HG03139 (cell line): ENCODE measurements around the gene AHCY.
"Not testable (repeated sequence)": the region's sequence is repeated elsewhere in the genome, so short reads cannot be mapped to it uniquely, and the experiment has no call there.

Experiments
- ATAC-seq: cut with Tn5 transposase; IDR thresholded peaks from one replicate; pipeline ENCODE4 v1.9.1; 2021; ENCODE audit not compliant: unreplicated experiment

Gene AHCY

DNA sequence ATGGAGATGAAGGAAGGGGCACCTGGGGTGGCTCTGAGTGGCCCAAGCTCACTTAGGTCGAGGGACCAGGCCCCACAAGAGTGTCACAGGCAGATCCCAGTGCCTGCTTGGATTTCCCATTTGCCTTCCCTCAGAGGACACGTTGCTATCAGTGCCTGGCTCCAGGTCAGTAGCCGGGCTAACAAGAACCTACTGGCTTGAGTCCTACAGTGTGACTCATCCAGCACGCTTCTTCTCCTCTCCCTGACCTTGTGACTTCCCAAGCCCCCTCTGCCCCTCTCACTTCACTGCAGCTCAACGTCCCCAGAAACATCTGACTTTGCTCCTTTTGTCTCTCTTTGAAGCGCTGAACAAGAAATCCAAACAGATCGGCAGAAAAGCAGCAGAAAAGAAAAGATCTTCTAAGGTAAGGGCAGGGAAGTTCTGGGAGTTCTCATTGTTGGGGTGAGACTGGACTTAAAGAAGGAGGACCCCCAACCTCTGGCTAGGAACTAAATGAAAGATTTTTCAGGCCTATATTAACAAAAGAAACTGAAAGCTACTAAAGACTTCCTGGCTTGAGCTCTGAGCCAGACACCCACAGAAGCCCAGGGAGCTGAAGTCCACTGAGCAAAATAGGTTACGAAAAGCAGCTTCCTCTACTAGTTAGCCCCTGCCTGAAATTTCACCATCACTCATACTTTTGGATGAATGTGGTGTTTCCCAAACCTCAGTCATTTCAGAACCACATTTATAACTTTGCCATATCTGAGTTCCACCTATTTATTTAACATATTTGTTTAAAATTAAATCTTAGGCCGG lies 40.5 kb downstream of the AHCY start:
- ATAC-seq: no peak

DNA sequence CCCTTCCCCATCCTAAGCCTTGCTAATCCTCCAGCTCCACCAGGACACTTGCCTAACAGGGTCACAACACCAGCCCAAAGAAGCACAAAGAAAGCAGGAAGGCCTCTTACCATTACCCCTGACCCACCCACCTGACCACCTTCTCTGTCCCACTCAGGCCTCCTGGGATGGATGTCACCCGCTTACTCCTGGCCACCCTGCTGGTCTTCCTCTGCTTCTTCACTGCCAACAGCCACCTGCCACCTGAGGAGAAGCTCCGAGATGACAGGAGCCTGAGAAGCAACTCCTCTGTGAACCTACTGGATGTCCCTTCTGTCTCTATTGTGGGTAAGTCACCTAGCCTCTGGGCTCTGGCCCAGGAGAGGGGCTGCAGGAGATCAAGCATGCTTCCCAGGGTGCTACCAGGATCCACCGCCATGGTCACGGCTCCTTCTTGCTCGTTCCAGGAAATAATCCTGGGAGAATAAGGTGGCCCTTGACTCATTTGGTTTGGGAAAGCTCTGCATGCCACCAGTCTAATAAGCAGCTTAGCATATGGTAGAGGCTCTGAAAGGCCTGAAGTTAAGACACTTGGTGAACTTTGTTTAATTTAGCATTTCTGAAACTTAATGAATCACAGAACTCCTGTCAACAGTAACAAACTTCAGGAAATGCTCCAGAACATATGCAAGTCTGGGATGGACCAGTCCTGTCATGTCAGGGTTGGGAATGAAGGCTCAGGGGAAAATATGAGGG lies 42.8 kb downstream of the AHCY start:
- ATAC-seq: no peak

DNA sequence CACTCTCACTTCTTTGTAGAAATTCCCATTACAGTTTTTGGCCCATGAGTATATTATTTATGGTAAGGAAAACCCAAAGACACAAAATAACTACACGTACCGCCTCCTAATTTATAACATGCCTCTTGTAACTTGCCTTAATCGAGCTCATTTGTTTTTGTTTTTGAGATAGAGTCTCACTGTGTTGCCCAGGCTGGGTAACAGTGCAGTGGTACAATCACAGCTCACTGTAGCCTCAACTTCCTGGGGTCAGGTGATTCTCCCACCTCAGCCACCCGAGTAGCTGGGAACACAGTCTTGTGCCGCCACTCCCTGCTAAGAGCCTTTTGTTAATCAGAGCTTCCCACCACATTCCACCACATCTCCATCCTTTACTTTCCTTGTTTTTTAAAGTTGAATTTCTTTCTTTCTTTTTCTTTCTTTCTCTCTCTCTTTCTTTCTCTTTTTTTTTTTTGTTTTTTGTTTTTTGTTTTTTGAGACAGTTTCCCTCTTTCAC lies 46.5 kb downstream of the AHCY start:
- no peak for ATAC-seq

DNA sequence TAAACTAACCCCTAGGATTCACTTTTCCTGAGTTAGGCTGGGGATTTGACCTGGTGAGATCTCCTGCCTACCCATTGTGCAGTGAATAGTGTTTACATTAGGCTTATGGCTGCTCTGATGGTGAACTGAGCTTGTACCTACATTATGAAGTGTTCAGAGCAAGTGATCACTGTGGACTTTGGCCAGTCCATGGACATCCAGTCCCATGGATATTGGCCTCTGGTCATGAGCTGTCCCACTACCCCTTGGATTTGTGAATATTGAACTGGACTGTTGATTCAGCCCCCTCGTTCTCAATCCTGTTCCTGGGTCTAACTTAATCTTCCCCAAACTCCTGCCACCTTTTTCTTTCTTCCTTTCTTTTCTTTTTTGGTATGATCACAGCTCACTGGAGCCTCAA lies 48.2 kb downstream of the AHCY start:
- ATAC-seq: no peak

DNA sequence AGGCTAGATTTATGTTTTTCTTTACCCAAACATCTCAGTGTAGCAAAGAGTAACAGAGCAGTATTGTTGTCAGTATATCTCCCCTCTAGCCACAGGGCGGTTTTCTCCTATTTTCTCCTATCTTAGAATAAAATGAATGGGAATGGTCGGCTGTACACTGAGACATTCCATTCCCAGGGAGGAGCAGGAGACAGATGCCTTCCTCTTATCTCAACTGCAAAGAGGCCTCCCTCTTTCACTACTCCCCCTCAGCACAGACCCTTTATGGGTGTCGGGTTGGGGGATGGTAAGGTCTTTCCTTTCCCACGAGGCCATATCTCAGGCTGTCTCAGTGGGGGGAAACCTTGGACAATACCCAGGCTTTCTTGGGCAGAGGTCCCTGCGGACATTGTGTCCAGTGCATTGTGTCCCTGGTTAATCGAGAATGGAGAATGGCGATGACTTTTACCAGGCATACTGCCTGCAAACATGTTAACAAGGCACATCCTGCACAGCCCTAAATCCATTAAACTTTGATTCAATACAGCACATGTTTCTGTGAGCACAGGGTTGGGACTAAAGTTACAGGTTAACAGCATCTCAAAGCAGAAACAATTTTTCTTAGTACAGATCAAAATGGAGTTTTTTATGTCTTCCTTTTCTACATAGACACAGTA lies 50.6 kb downstream of the AHCY start:
- ATAC-seq: not testable (repeated sequence)

DNA sequence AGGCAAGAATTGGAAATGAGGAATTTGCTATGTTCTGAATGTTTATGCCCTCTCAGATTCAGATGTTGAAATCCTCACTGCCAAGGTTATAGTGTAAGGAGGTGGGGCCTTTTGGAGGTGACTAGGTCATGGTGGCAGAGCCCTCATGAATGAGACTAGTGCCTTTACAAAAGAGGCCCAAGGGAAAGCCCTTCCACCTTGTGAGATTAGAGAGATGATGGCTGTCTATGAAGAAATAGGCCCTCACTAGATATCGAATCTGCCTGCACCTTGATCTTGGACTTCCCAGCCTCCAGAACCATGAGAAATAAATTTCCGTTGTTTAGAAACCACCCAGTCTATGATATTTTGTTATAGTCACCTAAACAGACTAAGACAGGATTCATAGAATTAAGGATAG lies 51.5 kb downstream of the AHCY start:
- ATAC-seq: no peak

DNA sequence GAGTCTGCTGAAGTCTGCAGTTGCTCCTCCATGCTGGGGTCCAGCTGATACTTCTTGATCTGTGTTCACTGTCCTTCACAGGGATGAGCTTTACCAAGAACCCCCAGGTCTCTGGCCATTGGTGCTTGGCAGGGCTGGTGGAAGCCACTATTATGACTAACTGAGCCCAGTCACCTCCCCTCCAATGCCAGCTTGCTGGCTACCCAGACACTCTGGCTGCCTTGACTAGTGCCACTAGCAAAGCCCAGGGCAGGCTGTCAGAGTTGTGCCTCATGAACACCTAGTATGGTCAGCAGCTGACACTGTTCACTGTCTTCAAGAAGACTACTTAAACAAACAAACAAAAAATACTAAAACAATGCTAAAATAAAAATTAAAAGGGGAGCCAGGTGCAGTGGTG lies 53.1 kb downstream of the AHCY start:
- no peak for ATAC-seq

DNA sequence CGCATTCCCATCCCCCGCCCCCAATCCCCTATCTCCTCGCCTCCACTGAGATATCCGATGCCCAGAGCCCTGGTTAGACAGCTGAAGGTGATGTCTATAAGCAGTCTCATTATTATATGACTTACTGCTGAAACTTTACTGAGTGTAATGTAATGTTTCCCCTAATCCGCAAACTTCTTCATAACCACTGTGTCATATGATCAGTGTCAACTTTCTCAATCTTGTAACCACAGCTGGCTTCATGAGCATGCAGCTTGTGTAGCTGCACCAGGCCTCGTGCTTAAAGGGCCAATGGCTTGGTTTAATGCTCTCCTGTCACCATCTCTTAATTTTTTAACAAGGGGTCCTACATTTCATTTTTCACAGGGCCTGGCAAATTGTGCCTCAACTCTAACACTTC lies 53.9 kb downstream of the AHCY start:
- ATAC-seq: no peak

DNA sequence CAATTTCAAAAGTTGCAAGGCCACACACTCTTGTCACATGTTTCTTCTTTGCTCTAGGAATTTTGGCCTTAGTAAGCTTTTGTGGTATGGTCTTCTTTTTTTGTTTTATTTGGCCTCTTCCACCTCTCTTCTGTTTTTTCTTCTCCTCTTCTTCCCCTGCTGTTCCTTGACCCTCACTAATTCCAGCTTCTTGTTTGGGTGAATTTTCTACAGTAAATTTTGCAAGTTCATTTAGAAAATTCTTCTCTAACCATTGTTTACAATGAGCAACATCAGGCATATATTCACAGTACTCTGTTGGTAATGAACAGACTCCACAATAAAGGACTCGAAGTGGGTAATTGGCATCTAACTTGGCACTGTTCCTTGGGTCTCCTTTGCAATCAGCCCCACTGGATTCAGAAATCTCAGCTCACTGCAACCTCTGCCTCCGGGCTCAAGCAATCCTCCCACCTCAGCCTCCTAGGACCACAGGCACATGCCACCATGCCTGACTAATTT lies 57.0 kb downstream of the AHCY start:
- ATAC-seq: no peak

DNA sequence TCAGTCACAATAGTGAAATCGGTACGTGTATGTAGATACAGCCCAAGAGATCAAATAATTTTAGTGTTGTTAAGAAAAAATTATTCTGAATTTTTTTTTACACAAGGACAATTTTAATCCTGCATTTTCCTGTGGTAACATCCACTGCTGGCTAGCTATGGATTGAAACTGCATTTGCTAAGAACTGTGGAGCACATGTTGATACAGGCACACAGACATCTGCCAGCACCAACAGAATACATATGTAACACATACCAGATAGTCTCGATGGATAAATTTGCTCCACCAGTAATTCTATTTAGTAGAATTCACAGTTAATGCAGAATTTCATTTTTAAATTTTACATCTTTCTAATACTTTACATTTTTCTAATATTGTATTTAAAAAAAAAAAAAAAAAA lies 59.8 kb downstream of the AHCY start:
- no peak for ATAC-seq

DNA sequence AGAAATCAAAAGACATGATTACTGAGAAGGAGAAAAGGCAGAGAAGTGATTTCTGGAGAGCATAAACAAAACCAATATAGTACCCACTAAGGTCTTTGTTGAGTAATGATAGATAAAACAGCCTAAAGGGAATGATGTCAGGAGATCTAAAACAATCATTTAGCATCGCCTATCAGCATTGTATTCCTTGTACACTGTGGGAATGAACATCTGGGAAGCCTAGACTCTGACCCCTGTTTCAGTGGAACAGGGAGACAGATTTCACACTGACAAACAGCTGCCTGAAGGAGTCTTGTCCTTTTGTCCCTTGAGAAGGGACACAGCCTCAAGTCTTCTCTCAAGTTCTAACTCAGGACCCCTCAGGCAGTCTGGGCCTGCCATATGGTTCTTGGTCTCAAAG lies 60.3 kb downstream of the AHCY start:
- no peak for ATAC-seq

DNA sequence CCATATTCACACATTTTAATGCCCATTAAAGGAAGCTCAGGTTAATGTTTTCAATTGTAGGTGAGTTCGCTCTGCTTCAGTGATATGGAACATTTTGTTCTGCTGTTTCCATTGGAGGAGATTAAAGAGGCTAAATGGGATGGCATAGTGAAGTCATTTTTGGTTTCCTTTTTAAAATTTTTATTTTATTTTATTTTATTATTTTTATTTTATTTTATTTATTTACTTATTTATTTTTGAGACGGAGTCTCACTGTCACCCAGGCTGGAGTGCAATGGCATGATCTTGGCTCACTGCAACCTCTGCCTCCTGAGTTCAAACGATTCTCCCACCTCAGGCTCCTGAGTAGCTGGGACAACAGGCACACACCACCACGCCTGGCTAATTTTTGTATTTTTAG lies 61.1 kb downstream of the AHCY start:
- not testable (repeated sequence) for ATAC-seq

DNA sequence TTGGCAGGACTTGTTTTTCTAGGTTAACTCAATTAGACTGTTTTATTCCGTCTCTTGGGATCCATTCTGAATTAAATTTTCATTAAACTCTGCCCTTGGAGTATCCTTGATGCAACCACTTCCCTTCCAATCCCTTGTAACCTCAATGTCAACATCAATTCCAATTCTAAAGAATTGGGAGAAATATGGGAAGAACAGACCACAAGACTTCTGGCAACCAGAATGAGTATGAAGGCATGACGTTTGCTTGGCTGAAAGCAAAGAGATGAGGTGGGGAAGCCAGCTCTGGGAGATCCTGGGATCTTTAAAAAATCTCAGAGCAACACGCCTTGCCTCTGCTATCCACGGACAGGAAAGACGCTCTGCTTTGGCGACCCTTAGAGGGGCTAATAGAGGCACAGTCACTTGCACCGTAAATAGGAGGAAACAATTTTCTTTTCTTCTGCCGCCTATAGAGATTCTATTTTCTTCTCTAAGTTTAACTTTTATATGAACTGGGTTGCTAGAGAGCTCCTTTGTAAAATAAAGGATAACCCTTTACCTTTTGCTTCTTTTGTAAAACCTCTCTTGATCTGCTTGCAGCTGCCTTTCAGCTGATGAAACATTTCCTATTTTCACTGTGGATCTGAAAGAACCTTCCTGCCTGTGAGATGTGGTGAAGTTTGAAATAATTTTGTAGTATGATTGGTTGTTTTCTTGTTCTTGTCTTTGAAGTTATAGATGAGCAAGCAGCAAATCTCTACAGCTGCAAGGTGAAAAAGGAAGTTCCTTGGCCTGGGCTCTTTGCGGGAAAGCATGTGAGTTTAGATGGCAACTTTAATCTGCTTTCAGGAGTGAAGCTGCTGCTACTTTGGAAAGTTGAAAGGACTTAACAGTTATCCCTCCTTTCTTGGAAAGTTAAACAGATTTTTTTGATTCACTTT lies 62.2 kb downstream of the AHCY start, which contains the start of gene ASIP:
ASIP (plus strand) TSS at position 731 of the 923 bp plus-strand sequence. CDS start 18,952 bp downstream, outside the sequence.
- ATAC-seq: no peak

DNA sequence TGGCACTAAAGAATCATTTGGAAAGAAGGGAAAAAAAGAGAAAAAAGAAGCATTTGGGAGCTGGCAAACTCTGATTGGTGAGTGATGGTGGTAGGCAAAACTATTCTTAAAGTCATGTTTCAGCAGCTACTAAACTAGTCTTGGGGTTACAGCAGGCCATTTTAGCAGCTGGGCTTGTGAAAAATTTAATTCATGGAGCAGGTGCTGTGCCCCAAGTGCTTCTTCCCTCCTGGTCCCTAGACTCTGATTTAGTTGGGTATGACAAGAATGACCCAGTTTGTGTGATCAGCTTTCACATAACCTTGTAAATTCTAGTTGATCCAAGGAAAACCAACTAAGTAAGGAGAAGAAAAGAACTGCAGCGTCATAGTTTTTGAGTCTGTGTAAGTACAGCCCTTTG lies 63.0 kb downstream of the AHCY start:
- no peak for ATAC-seq

DNA sequence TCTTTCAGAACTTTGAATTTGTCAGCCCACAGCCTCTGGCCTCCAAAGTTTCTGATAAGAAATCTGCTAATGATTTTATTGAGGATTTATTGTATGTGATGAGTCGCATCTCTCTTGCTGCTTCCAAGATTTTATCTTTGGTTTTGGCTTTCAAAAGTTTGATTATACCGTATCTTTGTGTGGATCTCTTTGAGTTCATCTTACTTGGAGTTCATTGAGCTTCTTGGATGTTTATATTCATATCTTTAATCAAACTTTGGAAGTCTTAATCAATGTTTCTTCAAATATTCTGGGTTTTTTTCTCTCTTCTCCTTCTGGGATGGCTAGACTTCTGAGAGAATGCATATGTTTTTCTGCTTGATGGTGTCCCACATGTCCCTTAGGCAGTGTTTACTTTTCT lies 65.2 kb downstream of the AHCY start:
- ATAC-seq: no peak

DNA sequence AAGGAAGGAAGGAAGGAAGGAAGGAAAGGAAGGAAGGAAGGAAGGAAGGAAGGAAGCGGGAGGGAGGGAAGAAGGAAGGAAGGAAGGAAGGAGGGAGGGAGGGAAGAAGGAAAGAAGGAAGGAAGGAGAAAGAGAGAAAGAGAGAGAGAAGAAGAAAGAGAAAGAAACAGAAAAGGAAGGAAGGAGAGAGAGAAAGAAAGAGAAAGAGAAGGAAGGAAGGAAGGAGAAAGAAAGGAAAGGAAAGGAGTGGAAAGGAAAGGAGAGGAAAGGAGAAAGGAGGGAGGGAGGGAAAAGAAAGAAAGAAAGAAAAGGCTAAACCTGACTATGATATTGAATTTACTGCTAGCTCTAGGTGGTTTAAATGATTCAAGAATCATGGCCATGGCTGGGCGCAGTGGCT lies 67.3 kb downstream of the AHCY start:
- ATAC-seq: no peak

DNA sequence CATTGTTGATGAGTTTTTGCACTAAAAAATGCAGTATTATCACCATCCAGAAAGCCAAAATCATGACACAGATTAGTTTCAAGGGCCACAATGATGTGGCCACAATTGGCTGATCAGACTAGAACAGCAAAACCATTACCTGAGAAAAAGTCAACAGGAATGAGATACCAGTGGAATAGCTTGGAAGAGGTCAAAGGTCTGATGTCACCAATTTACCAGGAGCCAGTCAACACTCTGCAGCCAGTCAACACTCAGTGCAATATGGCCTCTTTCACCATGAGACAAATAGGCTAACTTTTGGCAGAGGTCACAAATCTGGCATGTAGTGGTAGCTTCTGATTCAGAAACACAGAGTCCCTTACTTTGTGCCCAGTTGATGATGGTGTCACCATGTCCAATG lies 69.5 kb downstream of the AHCY start:
- ATAC-seq: no peak

DNA sequence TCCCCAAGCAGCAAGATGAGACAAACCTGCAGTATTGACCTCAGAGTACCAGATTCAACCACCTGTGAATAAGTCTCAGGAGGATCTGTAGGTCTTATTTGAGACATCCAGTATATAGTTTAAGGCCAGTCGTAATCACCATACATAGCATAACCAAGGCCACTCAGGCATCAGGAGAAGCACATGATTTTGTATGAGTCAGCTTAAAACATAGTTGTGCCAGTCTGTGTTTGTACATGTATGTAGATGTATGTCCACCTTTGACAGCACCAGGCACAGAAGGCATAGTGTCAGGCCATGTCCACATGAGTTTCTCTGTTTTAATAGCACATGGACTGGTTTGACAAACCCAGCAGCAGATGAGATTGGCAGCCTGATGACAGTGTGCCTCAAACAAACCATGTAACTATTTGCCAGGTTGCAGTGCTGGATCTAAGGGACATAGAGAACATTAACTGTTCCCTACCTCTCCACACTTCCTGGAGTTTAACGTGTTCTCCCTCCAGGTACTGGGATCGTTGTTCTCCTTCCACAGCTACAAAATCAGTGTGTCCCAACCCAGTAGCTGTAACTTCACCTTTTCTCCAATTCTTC lies 70.6 kb downstream of the AHCY start:
- no peak for ATAC-seq

DNA sequence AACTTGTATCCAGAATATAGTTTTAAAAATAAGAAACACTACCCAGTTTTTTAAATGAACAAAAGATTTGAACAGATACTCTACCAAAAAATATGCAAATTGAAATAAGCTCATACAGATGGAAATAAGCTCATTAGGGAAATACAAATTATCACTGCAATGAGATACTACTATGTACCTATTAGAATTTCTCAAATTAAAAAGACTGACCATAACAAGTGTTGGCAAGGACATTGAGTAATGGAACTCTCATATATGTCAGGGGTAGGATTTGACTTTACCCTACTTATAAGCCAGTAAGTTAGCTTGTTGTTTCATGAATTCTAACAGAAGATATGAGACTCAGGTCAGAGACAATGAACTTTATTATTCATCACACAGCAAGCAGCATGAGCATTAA lies 71.5 kb downstream of the AHCY start:
- ATAC-seq: no peak
